HG03039 (cell line): ENCODE results near the gene ANK3.

Experiments
- ATAC-seq: cut with Tn5 transposase; IDR thresholded peaks from one replicate; pipeline ENCODE4 v1.9.1; 2021; ENCODE audit warnings: mild to moderate bottlenecking, moderate library complexity; ENCODE audit not compliant: unreplicated experiment

ANK3 gene

DNA sequence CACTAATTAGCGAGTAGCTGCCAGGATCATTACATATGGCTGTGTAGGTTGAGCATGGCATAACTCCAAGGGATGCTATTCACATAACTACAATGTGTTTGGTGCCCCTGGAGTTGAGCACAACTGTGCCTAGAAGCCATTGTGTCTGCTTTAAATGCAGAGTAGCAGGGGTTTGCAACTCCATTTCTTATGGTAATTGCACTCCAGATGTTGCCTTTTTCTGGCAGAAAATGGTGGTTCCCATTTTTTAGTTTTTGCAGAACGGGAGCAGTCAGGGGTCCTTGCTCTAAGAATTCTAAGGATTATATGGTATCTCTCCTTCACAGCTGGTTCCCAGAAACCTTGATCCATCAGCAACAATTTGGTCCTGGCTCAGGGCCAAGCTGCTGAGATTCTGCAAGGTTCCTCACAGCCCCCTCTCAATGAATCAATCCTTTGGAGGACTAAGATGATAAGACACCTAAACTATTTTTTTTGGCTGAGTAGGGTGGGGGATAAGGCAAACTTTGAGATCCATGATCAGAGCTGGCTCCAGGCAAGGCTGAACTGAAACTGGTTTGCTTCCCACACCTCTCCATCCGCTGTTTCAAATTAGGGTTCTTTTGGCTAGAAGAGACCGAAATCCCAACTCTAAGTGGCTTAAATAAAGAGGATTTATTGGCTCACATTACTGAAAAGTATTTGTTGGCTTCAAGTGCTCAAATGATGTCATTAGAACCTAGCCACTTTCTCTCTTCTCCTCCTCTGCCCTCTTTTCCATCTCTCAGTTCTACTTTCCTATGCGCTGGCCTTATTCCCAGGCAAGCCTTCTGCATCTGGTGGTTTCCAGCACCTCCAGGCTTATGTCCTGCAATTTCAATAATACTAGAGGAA, 385.8 kb downstream of the ANK3 start:
- no peak for ATAC-seq

DNA sequence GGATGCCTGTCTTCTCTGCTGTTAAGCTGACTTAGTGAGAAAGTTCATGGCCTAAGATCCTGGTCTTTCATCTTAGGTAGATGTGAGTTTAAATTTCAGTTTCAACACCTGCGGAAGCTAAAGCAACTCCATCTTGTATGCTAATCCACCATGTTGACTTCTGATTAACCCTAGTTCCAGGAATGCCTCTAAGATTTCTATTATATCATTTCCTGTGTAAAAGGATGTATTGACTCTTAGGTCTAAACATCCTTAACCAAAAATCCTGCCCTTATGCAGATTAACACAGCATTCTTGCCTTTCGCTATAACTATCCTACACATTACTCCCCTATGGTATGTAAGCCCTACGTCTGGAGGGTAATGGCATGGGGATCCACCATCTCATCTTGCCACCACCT, 388.9 kb downstream of the ANK3 start:
- ATAC-seq = no peak

DNA sequence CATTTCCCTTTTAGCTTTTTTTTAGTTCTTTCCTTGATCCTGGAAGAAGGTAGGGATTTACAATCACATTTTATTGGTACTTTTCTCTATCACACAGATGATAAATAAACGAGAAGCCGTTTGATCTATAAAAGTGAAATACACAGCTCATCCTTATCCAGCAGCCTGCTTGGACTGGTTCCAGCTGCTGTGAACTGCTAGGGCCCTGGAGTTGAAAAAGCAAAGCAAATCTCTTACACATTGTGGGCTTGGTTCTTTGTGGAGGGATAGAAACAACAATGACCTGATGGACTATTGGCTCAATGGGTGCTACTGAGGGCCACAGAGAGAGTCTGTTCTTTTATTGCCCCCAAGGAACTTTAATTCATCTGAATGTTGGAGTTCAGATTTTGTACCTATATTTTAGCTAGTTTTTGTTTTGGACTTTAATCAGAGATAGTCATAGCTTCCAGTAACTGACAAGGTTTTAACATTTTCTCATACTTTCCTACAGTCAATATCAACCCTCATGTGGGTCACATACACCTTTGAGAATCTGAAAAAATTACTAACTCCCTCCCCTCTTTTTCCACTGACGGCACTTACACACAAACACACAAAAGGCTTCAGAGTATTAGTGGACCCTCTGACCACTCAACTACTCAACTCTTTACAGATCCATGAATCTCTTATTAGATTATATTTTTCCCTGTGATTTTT, 391.7 kb downstream of the ANK3 start:
- ATAC-seq = no peak

DNA sequence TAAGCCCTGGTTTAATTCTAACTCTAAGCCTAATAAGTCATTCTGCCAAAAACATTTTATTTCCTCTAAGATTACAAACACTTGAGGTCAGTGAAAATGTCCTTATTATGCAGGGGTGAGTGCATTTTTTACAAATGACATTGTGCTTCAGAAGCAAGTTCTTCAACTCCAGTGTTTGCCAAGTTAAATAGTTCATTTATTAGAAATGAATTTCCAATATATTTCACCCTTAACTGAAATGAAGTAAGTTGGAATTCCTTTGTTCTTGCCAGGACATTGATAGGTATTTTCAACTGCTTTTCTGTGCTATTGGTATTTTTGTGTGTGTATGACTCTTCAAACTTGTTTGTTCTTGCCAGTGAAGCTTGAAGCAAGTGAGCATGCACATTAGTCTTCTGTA, 393.8 kb downstream of the ANK3 start:
- ATAC-seq = no peak

DNA sequence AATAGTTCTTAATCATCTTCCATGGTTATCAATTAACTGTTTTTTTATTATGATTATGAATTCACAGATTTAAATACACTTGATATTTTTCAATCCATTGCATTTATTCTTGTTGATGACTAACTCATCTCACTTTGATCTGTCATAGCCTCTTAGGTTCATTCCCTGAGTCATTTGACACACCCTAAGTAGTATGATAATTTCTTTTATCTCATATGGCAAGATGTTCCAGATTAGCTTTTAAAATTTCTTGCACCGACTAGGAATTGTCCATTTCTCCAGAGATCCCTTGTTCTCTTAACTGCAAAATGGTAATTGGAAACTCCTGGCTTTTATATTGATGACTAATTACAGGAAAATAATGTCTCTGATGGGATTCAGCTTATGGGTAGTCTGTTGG, 395.7 kb downstream of the ANK3 start:
- no peak for ATAC-seq

DNA sequence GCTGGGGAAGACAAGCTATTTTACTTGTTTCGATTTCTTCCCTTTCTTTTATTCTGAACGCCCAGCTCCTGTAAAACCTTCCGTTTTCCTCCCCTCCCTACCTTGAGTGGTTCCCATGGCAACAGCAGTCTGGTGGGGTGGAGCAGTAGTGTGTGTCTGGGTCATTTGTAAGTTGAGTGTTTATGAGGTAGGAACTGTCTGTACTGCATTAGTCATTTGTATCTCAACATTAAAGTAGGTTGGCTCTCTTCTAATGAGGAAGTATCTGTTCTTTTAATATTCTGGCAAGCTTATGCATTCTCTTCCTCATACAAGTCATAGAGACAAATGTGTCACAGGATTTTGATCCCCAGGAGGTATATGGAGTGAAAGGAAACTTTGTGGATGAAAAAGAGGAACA, 398.0 kb downstream of the ANK3 start:
- ATAC-seq = no peak

DNA sequence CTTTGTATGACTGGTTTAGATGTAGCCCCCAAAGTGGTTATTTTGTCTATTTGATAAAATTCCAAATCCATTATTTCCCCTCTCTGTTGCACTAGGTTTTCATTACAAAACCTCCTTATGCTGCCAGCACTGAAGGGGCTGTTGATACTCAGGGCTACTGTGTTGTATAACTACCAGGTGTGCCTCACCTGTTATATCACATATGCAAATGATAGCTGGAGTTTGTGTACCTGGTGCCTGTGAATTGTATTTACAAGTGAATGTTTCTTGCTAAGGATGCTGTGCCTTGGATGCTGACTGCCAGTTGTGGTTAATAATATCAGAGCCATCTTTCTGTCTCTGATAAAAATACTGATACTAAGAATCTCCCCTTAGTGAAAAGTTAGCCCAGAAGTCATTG, 398.6 kb downstream of the ANK3 start:
- ATAC-seq = no peak

DNA sequence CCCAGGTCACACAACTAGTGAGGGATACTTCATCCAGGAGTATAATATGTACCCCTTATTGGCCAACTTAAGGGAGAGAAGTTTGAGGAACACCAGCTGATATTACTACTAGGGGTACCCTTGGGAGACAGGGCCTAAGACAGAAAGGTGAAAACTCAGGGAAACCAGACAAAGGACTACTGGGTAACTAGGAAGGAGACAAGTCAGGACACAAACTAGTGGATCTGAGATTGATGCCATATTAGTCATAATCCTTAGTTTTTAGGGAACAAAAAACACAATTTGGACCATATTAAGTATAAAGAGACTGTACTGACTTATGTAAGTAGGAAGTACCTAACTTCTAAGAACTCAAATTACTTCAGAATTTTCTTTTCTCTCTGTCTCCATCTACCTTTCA, 404.0 kb downstream of the ANK3 start:
- no peak for ATAC-seq

DNA sequence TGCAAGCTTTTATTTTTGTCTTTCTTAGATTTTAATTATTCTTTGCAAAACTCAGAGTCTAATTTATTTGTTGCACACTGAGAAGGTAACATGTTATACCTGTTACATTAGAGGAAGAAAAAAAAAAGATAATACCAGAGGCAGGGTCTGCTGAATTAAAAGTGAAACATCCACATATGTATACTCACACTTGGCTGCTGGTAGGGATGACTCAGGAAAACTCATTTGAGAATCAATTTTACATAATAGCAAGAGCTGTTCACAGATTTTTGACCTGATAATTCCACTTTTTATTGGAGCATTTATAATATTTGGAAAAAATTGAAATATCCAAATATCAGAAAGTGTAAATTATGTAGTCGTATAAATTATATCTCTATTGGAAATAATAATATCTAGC, 405.3 kb downstream of the ANK3 start:
- ATAC-seq = no peak

DNA sequence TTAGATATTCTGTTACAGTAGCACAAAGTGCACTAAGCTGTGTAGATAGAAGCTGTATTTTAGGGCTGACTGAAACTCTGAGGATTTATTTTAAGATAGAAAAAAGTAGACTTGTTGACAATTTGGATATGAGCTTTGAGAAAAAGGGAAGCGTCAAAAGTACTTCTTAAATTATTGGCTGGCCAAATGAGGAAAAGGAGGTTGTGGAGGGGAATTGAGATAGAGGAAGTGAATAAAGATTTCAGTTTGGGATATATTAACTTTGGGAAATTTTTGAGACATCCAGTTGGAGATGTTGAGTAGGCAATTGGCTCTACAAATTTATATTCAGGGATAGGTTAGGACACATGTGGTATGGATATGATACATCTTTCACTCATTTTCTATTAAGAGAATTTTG, 409.3 kb downstream of the ANK3 start:
- no peak for ATAC-seq

DNA sequence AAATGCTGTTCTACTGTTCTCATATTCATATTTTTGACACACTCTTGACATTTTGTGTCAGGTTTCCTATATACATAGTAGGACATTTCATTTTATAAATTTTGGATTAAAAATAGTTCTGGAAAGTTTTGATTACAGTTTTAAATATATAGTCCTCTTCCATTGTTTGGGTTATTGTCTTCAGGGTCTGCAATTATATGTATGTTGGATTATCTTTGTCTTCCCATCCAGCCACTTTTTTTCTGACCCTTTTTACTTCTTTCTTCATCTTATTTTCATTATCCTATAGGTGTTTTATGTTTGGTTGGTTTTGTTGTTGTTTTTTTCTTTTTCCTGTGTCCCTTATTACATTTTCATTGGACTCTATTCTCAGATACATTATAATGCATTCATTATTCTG, 412.2 kb downstream of the ANK3 start:
- ATAC-seq = no peak

DNA sequence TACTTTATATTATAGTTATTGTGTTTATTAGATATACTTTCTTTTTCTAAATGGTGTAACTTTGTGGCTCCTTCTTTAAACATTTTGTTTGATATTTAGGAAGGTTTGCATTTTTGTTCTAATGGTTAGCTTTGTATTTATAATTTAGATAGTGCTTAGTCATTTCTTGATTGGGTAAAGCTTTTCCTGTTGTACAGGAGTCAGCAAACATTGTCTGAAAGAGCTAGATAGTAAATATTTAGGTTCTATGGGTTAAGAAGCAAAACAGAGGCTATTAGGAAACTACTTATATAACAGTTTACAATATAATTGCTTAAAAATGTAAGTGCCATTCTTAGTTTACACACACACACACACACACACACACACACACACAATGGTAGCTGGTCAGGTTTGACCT, 412.8 kb downstream of the ANK3 start:
- ATAC-seq = no peak
